ENCODE data around the gene TRAIP. TPM values are rescaled to one million over a fixed set of nuclear protein-coding genes. Genes with fewer than 3 reads are reported as not detected.

The TRAIP gene
- total RNA-seq, 1 experiment from 2014 or later: 18.5 TPM

- Histone ChIP-seq H3K9me3 (ENCODE audit: control insufficient read depth, insufficient read depth, low read depth, low read length) (no peaks in the 10 kb centered on the region), H3K4me3 (ENCODE audit: low read depth in 2 of 2, low read length in 2 of 2) (no peak overlapping the region), H3K4me1 (ENCODE audit: control insufficient read depth, insufficient read depth, low read length) (no peaks in the 10 kb centered on the region), H3K36me3 (ENCODE audit: control insufficient read depth, insufficient read depth, low read length) (no peaks in the 10 kb centered on the region), H3K27ac (ENCODE audit: low read length) (no peak overlapping the region), H3K27me3 (ENCODE audit: control insufficient read depth, insufficient read depth, low read length) (no peaks in the 10 kb centered on the region)
- BruUV-seq (replicated peaks): no TSS peak
- ATAC-seq: no peak
- intact Hi-C loops (cut with micrococcal nuclease; ENCODE audit: unreplicated experiment): loop anchor here (5.0 kb wide), 1 partner anchor 106 kb away; no protein-coding TSS in a partner anchor
- CTCF ChIA-PET: interaction anchor here (2.7 kb wide), 1 partner anchor 38 kb away, joined by 19 read pairs; no protein-coding TSS in a partner anchor
- in situ Hi-C loops (cut with HindIII; ENCODE audit: low pct_unique_long_range_greater_than_20kb, low sequenced_read_pairs): no loop called here
- DNase-seq (ENCODE audit: low read depth, low spot score): no peak
- no peak for TF ChIP-seq CTCF (IDR thresholded peaks at IDR 0.05)
- no peak for TF ChIP-seq REST (IDR thresholded peaks at IDR 0.05; ENCODE audit: insufficient read depth in 1 of 2, low read depth in 2 of 2, low read length in 1 of 2)
- no peak for TF ChIP-seq TCF7L2 (IDR thresholded peaks at IDR 0.05; ENCODE audit: low read depth, low read length)
- no peak for TF ChIP-seq POLR2AphosphoS5 (IDR thresholded peaks at IDR 0.05; ENCODE audit: low read depth, low read length)
- TF ChIP-seq SIN3A (IDR thresholded peaks at IDR 0.05; ENCODE audit: borderline replicate concordance, insufficient read depth, low read depth, low read length): no peak
- POLR2A ChIA-PET: no interaction called here
Observed at GRCh38 chr3:49801160-49801559, 55.2 kb downstream of the TRAIP start.

GRCh38 chr3:49799761-49800160 lies 56.6 kb downstream of the TRAIP start, which contains the start of gene CDHR4:
CDHR4 (minus strand) TSS chr3:49799873; CDS start chr3:49799812, 61 bp downstream.
- ATAC-seq (no peak), DNase-seq (ENCODE audit: low read depth, low spot score) (no peak)
- H3K36me3 ChIP-seq (ENCODE audit: control insufficient read depth, insufficient read depth, low read length): no peaks in the 10 kb centered on the region
- no peak within 1 kb of the TSS for H3K4me3 ChIP-seq (ENCODE audit: low read depth in 2 of 2, low read length in 2 of 2)
- BruUV-seq (replicated peaks): no TSS peak
- H3K4me1 ChIP-seq (ENCODE audit: control insufficient read depth, insufficient read depth, low read length): no peaks in the 10 kb centered on the region
- intact Hi-C loops (cut with micrococcal nuclease; ENCODE audit: unreplicated experiment): loop anchor here (5.0 kb wide), 1 partner anchor 108 kb away; no protein-coding TSS in a partner anchor
- in situ Hi-C loops (cut with HindIII; ENCODE audit: low pct_unique_long_range_greater_than_20kb, low sequenced_read_pairs): no loop called here
- TF ChIP-seq POLR2AphosphoS5 (IDR thresholded peaks at IDR 0.05; ENCODE audit: low read depth, low read length): no peak
- no peak for TF ChIP-seq TCF7L2 (IDR thresholded peaks at IDR 0.05; ENCODE audit: low read depth, low read length)
- TF ChIP-seq REST (IDR thresholded peaks at IDR 0.05; ENCODE audit: insufficient read depth in 1 of 2, low read depth in 2 of 2, low read length in 1 of 2): no peak
- TF ChIP-seq CTCF (IDR thresholded peaks at IDR 0.05): no peak
- TF ChIP-seq SIN3A (IDR thresholded peaks at IDR 0.05; ENCODE audit: borderline replicate concordance, insufficient read depth, low read depth, low read length): no peak
- ChIA-PET POLR2A (no interaction called here), CTCF (no interaction called here)
- H3K9me3 ChIP-seq (ENCODE audit: control insufficient read depth, insufficient read depth, low read depth, low read length): no peaks in the 10 kb centered on the region
- no peak within 1 kb of the TSS for H3K27ac ChIP-seq (ENCODE audit: low read length)
- H3K27me3 ChIP-seq (ENCODE audit: control insufficient read depth, insufficient read depth, low read length): no peaks in the 10 kb centered on the region

All from Panc1 (cell line).